OCI-LY3 (cell line): Measurements from ENCODE around the gene ODAPH.
"Not testable (repeated sequence)": the region's sequence is repeated elsewhere in the genome, so short reads cannot be mapped to it uniquely, and the experiment has no call there.

Experiments used
- H2AFZ ChIP-seq: fragments of 200-600, 300-600 bp; shearing (Covaris generic); 2 replicates; pipeline ENCODE4 v1.6.0; 2014; ENCODE audit warnings: antibody characterized with exemption, low read depth, low read length
- H3K27ac ChIP-seq: fragments of 200-600, 300-600 bp; sonication (generic); 2 replicates; pipeline ENCODE4 v1.5.1; 2014; ENCODE audit warnings: mild to moderate bottlenecking, low read length, moderate library complexity, mixed read lengths
- H3K27me3 ChIP-seq: fragments of 200-600, 300-600 bp; sonication (generic); 2 replicates; pipeline ENCODE4 v1.6.1; 2014; ENCODE audit warnings: low read depth, low read length, mixed read lengths
- H3K36me3 ChIP-seq: fragments of 200-600, 300-600 bp; sonication (generic); replicated peaks from 2 replicates; pipeline ENCODE3; 2014; ENCODE audit warnings: low read depth, low read length, mixed read lengths
- H3K4me1 ChIP-seq: fragments of 300-600, 200-600 bp; sonication (generic); 2 replicates; pipeline ENCODE4 v1.6.1; 2014; ENCODE audit warnings: low read length, mixed read lengths
- H3K4me2 ChIP-seq: fragments of 200-600, 300-600 bp; sonication (generic); 2 replicates; pipeline ENCODE4 v1.6.1; 2014; ENCODE audit warnings: low read length, mixed read lengths
- H3K4me3 ChIP-seq: fragments of 300-600, 200-600 bp; sonication (generic); 2 replicates; pipeline ENCODE4 v1.5.1; 2014; ENCODE audit warnings: antibody characterized with exemption, mild to moderate bottlenecking, low read length, moderate library complexity
- H3K79me2 ChIP-seq: fragments of 300-600, 200-600 bp; shearing (Covaris generic); 2 replicates; pipeline ENCODE4 v1.6.1; 2014; ENCODE audit warnings: mild to moderate bottlenecking, low read length, mixed read lengths
- H3K9ac ChIP-seq: fragments of 300-600, 200-600 bp; shearing (Covaris generic); 2 replicates; pipeline ENCODE4 v1.6.0; 2014; ENCODE audit warnings: mild to moderate bottlenecking, low read length, moderate library complexity
- H3K9me3 ChIP-seq: fragments of 200-600, 300-600 bp; shearing (Covaris generic); 2 replicates; pipeline ENCODE4 v1.6.1; 2014; ENCODE audit warnings: low read length, mixed read lengths; ENCODE audit not compliant: insufficient read depth
- H4K20me1 ChIP-seq: fragments of 200-600, 300-600 bp; sonication (generic); 2 replicates; pipeline ENCODE4 v1.6.1; 2016; ENCODE audit warnings: low read length, mixed read lengths; ENCODE audit not compliant: insufficient read depth
- CTCF ChIP-seq: fragments of 200-600, 300-600 bp; sonication (generic); IDR thresholded peaks from 2 replicates; pipeline ENCODE4 v1.5.1; 2014; ENCODE audit warnings: antibody characterized with exemption, low read length, low read depth
- EZH2phosphoT487 ChIP-seq: fragments of 200-600 bp; shearing (Covaris generic); IDR thresholded peaks from 2 replicates; pipeline ENCODE4 v1.6.1; 2018; ENCODE audit warnings: antibody characterized with exemption, mixed run types, low read depth

Gene ODAPH

GRCh38 chr4:75533926-75534325, 21.9 kb upstream of the ODAPH start:
- not testable (repeated sequence) for H3K27ac ChIP-seq, H3K4me3 ChIP-seq, H3K9ac ChIP-seq, H3K9me3 ChIP-seq, H3K4me1 ChIP-seq, H3K4me2 ChIP-seq, H4K20me1 ChIP-seq, H2AFZ ChIP-seq, H3K79me2 ChIP-seq, H3K27me3 ChIP-seq
- H3K36me3 ChIP-seq: peaks cover 16% of the 10 kb centered on the region

- not testable (repeated sequence) for H2AFZ ChIP-seq, H3K79me2 ChIP-seq, H3K9ac ChIP-seq, H4K20me1 ChIP-seq, H3K27me3 ChIP-seq, H3K4me1 ChIP-seq, H3K27ac ChIP-seq, H3K4me2 ChIP-seq, H3K4me3 ChIP-seq, H3K36me3 ChIP-seq, H3K9me3 ChIP-seq
These were observed 18.6 kb upstream of the ODAPH start for GRCh38 chr4:75537308-75537707.

DNA sequence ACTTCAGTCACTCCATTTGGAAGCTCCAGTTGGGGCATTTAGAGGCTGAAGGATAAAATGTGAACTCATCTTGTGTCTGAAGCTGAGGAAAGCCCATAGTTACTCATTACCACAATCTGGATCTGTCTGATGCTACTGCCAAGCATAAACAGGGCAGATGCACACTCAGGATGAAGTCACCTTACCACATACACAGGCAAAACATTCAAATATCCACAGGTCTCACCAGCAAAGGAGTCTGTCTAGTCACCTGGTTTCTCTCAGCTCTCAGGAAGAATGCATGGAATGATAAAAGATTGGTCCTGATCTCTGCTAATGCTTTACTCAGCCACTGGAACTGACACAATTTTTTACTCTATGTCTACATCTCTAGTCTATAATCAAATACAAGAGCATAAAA, 13.0 kb upstream of the ODAPH start:
- Histone ChIP-seq H3K4me1 (peaks cover under 1% of the 10 kb centered on the region; the same call in 1 of the 2 replicates), H4K20me1 (no peaks in the 10 kb centered on the region), H3K36me3 (no peaks in the 10 kb centered on the region), H2AFZ (no peak overlapping the region), H3K9me3 (no peaks in the 10 kb centered on the region), H3K27me3 (no peaks in the 10 kb centered on the region), H3K4me2 (no peak overlapping the region), H3K9ac (no peak overlapping the region), H3K4me3 (no peak overlapping the region), H3K27ac (no peak overlapping the region), H3K79me2 (no peaks in the 10 kb centered on the region)
- no peak for TF ChIP-seq EZH2phosphoT487
- no peak for TF ChIP-seq CTCF

DNA sequence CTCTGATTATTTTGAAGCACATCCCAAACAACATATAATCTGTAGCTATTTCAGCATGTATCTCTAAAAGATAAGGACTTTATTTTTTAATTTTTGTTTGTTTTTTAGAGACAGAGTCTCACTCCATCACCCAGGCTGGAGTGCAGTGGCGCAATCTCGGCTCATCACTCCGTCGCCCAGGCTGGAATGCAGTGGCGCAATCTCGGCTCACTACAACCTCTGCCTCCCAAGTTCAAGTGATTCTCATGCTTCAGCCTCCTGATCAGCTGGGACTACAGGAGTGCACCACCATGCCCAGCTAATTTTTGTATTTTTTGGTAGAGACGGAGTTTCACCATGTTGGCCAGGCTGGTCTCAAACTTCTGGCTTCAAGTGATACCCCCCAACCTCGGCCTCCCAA, 11.6 kb upstream of the ODAPH start:
- H3K27ac ChIP-seq, H4K20me1 ChIP-seq, H3K27me3 ChIP-seq, H3K79me2 ChIP-seq, H3K4me3 ChIP-seq, H3K4me2 ChIP-seq, H3K9me3 ChIP-seq, H3K4me1 ChIP-seq, H3K9ac ChIP-seq, H3K36me3 ChIP-seq, H2AFZ ChIP-seq: not testable (repeated sequence)

DNA sequence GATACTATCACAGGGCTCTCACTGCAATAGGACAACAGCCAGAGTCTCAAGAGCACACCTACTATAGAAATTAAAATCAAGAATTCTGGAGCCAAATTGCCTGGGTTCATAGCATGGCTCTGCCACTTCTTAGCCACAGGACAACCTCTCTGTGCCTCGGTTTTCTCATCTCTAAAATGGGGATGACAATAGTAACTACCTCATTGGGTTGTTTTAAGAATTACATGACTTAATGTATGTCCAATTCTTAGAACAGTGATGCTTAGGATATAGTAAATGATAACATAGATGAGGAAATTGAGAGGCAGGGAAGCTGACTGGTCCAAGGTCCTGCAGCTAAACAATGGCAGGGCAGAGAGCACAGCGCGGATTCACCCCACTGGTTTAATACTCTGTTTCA, 11.0 kb upstream of the ODAPH start:
- no peaks in the 10 kb centered on the region for H3K79me2 ChIP-seq
- no peak overlapping the region for H3K9ac ChIP-seq
- H4K20me1 ChIP-seq: no peaks in the 10 kb centered on the region
- H3K4me1 ChIP-seq: peaks cover 8% of the 10 kb centered on the region
- no peaks in the 10 kb centered on the region for H3K9me3 ChIP-seq
- H3K27ac ChIP-seq: no peak overlapping the region
- no peaks in the 10 kb centered on the region for H3K36me3 ChIP-seq
- TF ChIP-seq CTCF (no peak), EZH2phosphoT487 (no peak)
- H3K4me2 ChIP-seq: no peak overlapping the region
- H3K4me3 ChIP-seq: no peak overlapping the region
- no peak overlapping the region for H2AFZ ChIP-seq
- no peaks in the 10 kb centered on the region for H3K27me3 ChIP-seq

- H3K4me3 ChIP-seq: no peak overlapping the region
- H3K36me3 ChIP-seq: no peaks in the 10 kb centered on the region
- H3K4me1 ChIP-seq: peaks cover 8% of the 10 kb centered on the region
- no peak for TF ChIP-seq CTCF
- no peak for TF ChIP-seq EZH2phosphoT487
- no peaks in the 10 kb centered on the region for H3K27me3 ChIP-seq
- H3K79me2 ChIP-seq: no peaks in the 10 kb centered on the region
- no peak overlapping the region for H3K4me2 ChIP-seq
- H3K27ac ChIP-seq: no peak overlapping the region
- H2AFZ ChIP-seq: no peak overlapping the region
- H3K9ac ChIP-seq: no peak overlapping the region
- no peaks in the 10 kb centered on the region for H4K20me1 ChIP-seq
- H3K9me3 ChIP-seq: no peaks in the 10 kb centered on the region
These were observed 10.3 kb upstream of the ODAPH start for GRCh38 chr4:75545526-75545925.
